ENCODE measurements around the gene ATG9A. TPM values are rescaled to one million over a fixed set of nuclear protein-coding genes. Genes with fewer than 3 reads are reported as not detected.
A peak's percentile ranks its signal among the peaks of the same experiment; 100 is the strongest.

Gene ATG9A
- total RNA-seq, 1 donor from 2014 or later = 52.9 TPM

GRCh38 chr2:219272995-219273394 is 43.6 kb upstream of the ATG9A start:
- no peak for DNase-seq (ENCODE audit: extremely low spot score, unreplicated experiment)
- no peaks in the 10 kb centered on the region for H3K9me3 Mint-ChIP-seq
- no peaks in the 10 kb centered on the region for H3K36me3 Mint-ChIP-seq
- H3K4me1 Mint-ChIP-seq (ENCODE audit: unreplicated experiment) = peaks cover 11% of the 10 kb centered on the region
- H3K27me3 Mint-ChIP-seq = peaks cover 45% of the 10 kb centered on the region
- H3K4me3 Mint-ChIP-seq = no peak overlapping the region
- H3K27ac Mint-ChIP-seq = no peak overlapping the region
- no peak for TF ChIP-seq CTCF (conservative IDR thresholded peaks at IDR 0.05)

GRCh38 chr2:219272356-219272755 is 42.9 kb upstream of the ATG9A start:
- peaks cover 5% of the 10 kb centered on the region for H3K4me1 Mint-ChIP-seq (ENCODE audit: unreplicated experiment)

GRCh38 chr2:219271021-219271420 is 41.6 kb upstream of the ATG9A start:
- TF ChIP-seq CTCF (conservative IDR thresholded peaks at IDR 0.05) = no peak
- Mint-ChIP-seq H3K4me1 (ENCODE audit: unreplicated experiment) (peaks cover 5% of the 10 kb centered on the region), H3K4me3 (no peak overlapping the region), H3K9me3 (no peaks in the 10 kb centered on the region), H3K36me3 (no peaks in the 10 kb centered on the region), H3K27ac (no peak overlapping the region), H3K27me3 (peaks cover 40% of the 10 kb centered on the region)
- no peak for DNase-seq (ENCODE audit: extremely low spot score, unreplicated experiment)

More at GRCh38 chr2:219272356-219272755, 42.9 kb upstream of the ATG9A start:
- peaks cover 40% of the 10 kb centered on the region for H3K27me3 Mint-ChIP-seq
- no peak for DNase-seq (ENCODE audit: extremely low spot score, unreplicated experiment)
- no peak overlapping the region for H3K4me3 Mint-ChIP-seq
- H3K27ac Mint-ChIP-seq = peak overlapping the region; percentile 23
- no peaks in the 10 kb centered on the region for H3K9me3 Mint-ChIP-seq
- H3K36me3 Mint-ChIP-seq = no peaks in the 10 kb centered on the region
- no peak for TF ChIP-seq CTCF (conservative IDR thresholded peaks at IDR 0.05)

GRCh38 chr2:219270055-219270372 is 40.6 kb upstream of the ATG9A start:
- no peak for DNase-seq (ENCODE audit: extremely low spot score, unreplicated experiment)
- no peak for TF ChIP-seq CTCF (conservative IDR thresholded peaks at IDR 0.05)
- H3K4me3 Mint-ChIP-seq = no peak overlapping the region
- H3K27me3 Mint-ChIP-seq = peaks cover 40% of the 10 kb centered on the region
- H3K36me3 Mint-ChIP-seq = no peaks in the 10 kb centered on the region
- peaks cover 5% of the 10 kb centered on the region for H3K4me1 Mint-ChIP-seq (ENCODE audit: unreplicated experiment)
- no peaks in the 10 kb centered on the region for H3K9me3 Mint-ChIP-seq
- no peak overlapping the region for H3K27ac Mint-ChIP-seq

GRCh38 chr2:219269362-219270054 is 40.1 kb upstream of the ATG9A start:
- no peak for DNase-seq (ENCODE audit: extremely low spot score, unreplicated experiment)
- Mint-ChIP-seq H3K27ac (peak overlapping the region; percentile 11), H3K4me3 (no peak overlapping the region), H3K27me3 (peaks cover 40% of the 10 kb centered on the region), H3K36me3 (no peaks in the 10 kb centered on the region), H3K4me1 (ENCODE audit: unreplicated experiment) (peaks cover 5% of the 10 kb centered on the region), H3K9me3 (no peaks in the 10 kb centered on the region)
- TF ChIP-seq CTCF (conservative IDR thresholded peaks at IDR 0.05) = no peak

Measured in type B pancreatic cell (in vitro differentiated cells).